Measurements from ENCODE around the gene MACROD2.

The MACROD2 gene

DNA sequence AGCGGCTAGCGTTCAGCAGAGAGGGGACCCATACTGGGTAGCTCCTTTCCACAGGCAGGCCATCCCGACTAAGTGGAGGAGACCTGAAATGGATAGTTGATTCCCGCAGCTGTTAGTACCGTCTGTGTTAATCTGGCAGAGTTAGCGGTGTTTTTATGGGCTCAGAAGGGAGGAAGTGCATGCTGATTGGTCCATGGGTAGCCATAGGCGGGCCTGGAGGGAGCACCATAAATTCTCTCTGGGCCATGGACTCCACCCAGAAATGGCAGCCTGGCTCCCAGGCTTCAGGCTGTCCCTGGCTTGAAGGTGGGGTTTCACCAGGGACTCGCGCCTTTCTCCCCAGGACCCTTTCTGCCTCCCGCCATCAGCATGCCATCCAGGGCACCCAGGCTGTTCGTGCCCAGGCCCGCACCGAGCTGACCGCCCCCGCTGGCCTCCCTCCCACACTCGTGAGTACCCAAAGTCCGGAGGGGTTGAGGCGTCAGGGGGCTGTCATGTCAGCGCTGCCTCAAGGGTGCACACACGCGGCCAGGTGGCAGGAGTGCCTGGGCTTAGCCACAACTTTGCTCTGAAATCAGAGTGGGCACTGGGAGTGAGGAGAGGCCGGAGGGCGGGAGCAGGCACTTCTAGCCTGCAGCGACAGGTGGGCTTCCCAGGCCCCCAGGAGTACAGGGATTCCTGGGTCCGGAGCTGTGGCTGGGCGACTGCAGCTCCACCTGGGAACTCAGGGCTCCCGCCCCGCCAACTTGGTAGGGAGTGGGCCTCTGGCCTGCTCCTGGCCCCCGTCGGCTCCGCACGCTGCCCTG lies 1036.4 kb downstream of the MACROD2 start:
- DNase-seq = no peak

- DNase-seq = no peak
Measured at GRCh38 chr20:15032352-15032622, 1037.0 kb downstream of the MACROD2 start.

- no peak for DNase-seq
Measured at GRCh38 chr20:15033269-15033668, 1038.0 kb downstream of the MACROD2 start.

DNA sequence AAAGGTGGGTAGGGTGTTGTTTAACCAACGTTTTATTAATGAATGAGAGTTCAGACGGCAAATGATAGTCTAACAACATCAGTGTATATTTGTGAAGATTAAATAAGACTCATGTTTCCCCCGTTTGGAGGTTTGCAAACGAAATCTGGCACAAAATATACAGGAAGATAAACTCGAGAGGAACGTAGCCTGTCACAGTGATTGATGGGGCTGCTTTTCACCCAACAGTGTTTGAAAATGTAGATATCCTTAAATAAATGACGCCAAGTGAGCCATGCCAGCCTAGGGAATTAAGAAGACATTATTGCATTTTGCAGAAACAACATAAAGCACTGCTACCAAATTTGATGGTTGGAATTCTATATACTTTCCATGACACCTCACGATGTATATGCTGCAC lies 1038.6 kb downstream of the MACROD2 start:
- no peak for DNase-seq

- DNase-seq = no peak
Measured at GRCh38 chr20:15036948-15037347, 1041.6 kb downstream of the MACROD2 start.

DNA sequence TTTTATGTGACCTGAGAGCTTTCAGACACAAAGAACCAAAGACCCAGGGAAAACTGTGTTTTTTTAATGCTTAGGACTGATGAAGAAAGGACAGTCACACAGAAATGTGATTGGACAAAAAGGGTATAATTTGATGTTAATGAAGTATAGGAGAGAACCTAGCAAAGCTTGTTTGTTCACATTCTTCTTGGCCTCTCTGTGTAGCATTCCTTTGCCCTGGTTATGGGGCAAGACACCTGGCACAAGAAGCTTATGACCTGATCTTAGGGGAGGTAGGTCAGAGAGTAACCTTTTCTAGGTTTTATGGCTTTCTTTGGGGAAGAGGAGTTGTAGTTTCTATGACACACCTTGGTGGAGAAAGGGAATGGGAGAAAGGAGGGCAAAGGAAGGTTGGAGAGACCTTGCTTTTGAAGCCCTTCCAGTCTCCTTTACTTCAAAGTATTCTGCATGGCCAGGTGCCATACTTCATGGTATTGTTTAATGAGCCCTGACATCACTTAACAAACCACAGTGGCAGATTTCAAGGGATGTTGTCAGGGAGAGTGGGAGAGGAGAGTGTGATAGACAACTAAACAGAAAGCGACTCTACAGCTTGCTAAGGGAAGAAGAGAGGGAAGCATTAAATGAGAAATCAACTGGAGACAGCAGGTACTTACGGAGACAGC lies 1043.9 kb downstream of the MACROD2 start:
- DNase-seq = no peak

DNA sequence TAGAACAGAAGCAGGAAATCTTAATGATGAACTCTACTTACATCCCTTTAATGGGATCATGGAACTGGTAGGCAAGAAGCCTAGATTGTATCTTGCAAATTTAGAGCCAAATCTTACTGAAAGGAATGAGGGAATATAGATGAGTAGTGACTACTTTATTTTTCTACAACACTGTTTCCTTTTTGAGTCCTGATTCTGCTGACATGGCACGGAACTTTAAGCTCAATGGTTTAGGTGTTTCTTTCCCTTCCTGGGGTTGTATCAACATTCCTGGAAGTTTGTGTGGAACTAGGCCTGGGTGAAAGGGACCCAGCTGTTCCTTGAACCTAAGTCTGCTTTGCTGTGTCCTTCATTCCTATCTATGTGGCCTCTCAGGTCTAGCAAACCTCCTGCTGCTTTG lies 1047.4 kb downstream of the MACROD2 start:
- no peak for DNase-seq

- no peak for DNase-seq
Measured at GRCh38 chr20:15045246-15045645, 1049.9 kb downstream of the MACROD2 start.

DNA sequence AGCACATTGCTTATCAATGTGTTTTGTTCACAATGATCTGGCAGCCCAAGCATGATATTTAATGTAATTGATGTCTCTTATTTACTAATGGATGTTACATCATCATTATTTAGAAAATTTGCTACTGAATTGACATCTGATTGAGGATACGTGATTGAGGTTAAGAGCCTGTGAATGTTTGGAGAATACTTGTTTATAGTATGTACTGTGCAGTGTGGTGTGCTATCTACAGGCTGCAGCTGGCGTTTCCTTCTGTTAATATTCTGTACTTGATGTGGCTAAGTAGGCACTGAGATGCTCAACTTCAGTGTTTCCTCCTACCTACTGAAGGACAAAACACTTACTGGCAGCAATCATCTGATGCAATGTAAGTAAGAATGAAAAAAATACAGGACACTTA lies 1051.7 kb downstream of the MACROD2 start:
- DNase-seq = no peak

GRCh38 chr20:15047601-15048000 lies 1052.3 kb downstream of the MACROD2 start:
- no peak for DNase-seq

GRCh38 chr20:15056246-15056645 lies 1060.9 kb downstream of the MACROD2 start:
- DNase-seq = no peak

DNA sequence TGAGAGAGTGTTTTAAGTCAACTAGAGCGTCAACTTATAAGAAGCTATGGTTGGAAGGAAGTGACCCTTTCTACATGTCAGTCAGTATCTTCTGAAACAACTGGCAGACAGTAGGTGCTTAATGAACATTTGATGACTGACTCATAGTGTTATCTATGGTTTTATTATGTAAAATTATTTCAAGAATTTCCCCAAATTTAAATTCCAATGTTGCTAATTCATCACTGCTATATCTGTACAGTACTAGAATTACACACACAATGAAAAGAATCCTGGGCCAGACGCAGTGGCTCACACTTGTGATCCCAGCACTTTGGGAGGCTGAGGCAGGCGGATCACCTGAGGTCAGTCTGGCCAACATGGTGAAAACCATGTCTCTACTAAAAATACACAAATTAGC lies 1063.5 kb downstream of the MACROD2 start:
- no peak for DNase-seq

DNA sequence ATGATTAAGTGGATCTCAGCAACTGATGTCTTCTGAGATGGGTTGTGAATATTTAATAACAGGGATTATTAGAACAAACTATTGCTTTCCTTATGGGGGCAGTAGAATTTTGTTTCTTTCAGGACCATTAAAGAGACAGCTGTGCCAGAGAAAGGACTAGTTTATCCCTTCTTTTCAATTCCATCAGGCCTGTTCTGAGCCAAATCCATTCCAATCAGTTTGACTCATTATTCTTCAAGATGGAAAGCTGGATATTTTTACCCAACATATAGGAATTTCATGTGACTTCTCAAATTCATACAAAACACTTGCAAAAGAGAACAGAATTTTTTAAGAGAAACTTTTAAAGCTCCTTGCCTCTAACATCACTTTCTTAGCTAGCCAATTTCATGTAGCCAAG lies 1064.1 kb downstream of the MACROD2 start:
- no peak for DNase-seq

DNA sequence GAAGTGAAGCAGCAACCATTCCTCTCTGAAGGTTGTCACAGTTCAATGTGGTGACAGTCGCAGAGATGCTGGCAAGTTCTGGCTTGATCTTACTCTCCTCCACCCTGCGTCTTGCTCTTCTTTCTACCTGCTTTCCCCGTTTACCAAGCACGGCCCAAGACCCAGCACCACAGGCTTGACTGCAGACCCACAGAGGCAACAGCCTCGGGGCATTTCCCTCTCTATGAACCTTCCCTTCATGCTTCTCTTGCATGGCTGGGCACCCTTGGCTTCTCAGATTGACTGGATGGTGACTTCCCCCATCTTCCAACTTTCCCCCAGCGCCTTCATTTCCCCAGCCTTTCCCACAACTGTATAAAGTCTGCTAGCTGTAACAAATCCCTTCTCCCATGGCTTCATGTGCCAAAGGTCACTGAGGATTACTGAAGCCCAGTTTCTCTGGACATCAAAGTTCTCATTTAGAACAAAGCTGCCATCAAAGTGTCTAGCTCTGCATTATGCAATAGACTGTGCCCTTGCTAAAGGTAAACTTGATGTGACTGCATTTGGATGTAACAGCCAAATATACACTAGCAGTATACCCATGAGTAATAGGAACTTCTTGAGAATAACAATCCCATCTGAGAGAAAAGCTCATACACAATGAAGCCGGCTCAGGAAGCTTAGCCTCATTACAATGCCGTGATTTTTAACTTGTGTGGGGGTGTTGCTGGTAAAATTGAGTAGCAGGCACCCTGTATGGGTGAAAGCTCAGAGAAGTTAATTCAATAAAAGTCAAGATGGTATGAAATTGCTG lies 1065.1 kb downstream of the MACROD2 start:
- DNase-seq = no peak

DNA sequence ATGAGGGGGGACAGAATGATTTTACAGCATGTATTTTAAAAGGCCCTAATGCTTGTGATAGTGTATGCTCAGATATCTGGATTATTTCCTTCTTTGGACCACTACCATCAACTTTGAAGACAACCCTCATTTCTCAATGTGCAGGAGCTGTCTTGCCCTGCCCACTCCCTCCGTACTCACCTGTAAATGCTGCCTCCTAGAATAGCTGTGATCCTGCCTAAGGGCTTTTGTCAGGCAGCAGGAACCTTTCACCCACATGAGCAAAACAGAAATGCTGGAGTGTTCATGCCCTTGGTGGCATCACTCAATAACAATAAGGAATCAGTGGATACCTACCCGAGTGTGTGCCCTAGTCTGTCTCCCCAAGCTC lies 1065.7 kb downstream of the MACROD2 start:
- no peak for DNase-seq

- no peak for DNase-seq
Measured at GRCh38 chr20:15061955-15062354, 1066.6 kb downstream of the MACROD2 start.

- DNase-seq = no peak
Measured at GRCh38 chr20:15063081-15063480, 1067.8 kb downstream of the MACROD2 start.

GRCh38 chr20:15064741-15065140 lies 1069.4 kb downstream of the MACROD2 start:
- DNase-seq = no peak

DNA sequence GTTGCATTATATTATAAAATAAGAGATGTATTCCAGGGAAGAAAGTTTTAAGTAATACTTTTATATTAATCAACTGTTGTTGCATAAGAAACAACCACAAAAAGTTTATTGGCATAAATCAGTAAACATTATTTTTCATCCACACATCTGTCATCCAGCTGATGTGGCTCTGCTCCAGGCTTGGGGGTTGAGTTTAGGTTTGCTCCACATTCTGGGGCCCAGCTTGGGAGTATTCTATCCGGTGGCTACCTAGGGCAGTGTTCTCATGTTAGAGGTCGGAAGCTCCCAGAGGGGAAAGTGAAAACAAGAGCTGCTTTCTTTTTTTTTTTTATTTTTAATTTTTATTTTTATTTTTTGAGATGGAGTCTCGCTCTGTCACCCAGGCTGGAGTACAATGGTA lies 1070.5 kb downstream of the MACROD2 start:
- DNase-seq = no peak

DNA sequence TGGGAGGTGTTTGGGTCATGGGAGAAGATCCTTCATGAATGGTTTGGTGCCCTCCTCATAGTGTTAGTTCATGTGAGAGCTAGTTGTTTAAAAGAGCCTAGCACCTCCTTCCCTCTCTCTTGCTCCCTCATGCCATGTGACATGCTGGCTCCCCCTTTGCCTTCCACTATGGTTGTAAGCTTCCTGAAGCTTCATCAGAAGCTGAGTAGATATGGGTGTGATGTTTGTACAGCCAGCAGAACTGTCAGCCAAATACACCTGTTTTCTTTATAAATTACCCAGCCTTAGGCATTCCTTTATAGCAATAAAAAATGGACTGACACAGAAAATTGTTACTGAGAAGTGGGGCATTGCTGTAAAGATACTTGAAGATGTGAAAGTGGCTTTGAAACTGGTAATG lies 1073.2 kb downstream of the MACROD2 start:
- no peak for DNase-seq

- DNase-seq = no peak
Measured at GRCh38 chr20:15069355-15069754, 1074.0 kb downstream of the MACROD2 start.

- DNase-seq = no peak
Measured at GRCh38 chr20:15071085-15071808, 1075.9 kb downstream of the MACROD2 start.

GRCh38 chr20:15072316-15072715 lies 1077.0 kb downstream of the MACROD2 start:
- no peak for DNase-seq

All from stimulated activated CD8-positive, alpha-beta memory T cell treated with anti-CD3 and anti-CD28 coated beads, Interleukin-4, amount 100 ng/mL, for 48 hours (primary cell).